ENCODE measurements around the gene POM121.
"Not testable (repeated sequence)": the region's sequence is repeated elsewhere in the genome, so short reads cannot be mapped to it uniquely, and the experiment has no call there.

The POM121 gene

GRCh38 chr7:72949686-72950085, 24.8 kb downstream of the POM121 start:
- DNase-seq (ENCODE audit: low read depth in 2 of 2) = not testable (repeated sequence)

GRCh38 chr7:72950432-72950831, 25.5 kb downstream of the POM121 start:
- not testable (repeated sequence) for DNase-seq (ENCODE audit: low read depth in 2 of 2)

- DNase-seq (ENCODE audit: low read depth in 2 of 2) = not testable (repeated sequence)
These were observed 29.1 kb downstream of the POM121 start for GRCh38 chr7:72953901-72954562.

- not testable (repeated sequence) for DNase-seq (ENCODE audit: low read depth in 2 of 2)
These were observed 29.8 kb downstream of the POM121 start for GRCh38 chr7:72954563-72955198.

- DNase-seq (ENCODE audit: low read depth in 2 of 2) = not testable (repeated sequence)
These were observed 35.1 kb downstream of the POM121 start for GRCh38 chr7:72960029-72960428.

- not testable (repeated sequence) for DNase-seq (ENCODE audit: low read depth in 2 of 2)
These were observed 35.9 kb downstream of the POM121 start for GRCh38 chr7:72960626-72961345.

- not testable (repeated sequence) for DNase-seq (ENCODE audit: low read depth in 2 of 2)
These were observed 36.4 kb downstream of the POM121 start for GRCh38 chr7:72961346-72961650.

- not testable (repeated sequence) for DNase-seq (ENCODE audit: low read depth in 2 of 2)
These were observed 38.2 kb downstream of the POM121 start for GRCh38 chr7:72963056-72963455.

GRCh38 chr7:72965186-72965975, 40.5 kb downstream of the POM121 start:
- DNase-seq (ENCODE audit: low read depth in 2 of 2) = not testable (repeated sequence)

GRCh38 chr7:72966892-72967291, 42.0 kb downstream of the POM121 start:
- DNase-seq (ENCODE audit: low read depth in 2 of 2) = not testable (repeated sequence)

GRCh38 chr7:72968980-72969516, 44.2 kb downstream of the POM121 start, which contains the start of gene TRIM74:
Gene TRIM74 (minus strand): TSS chr7:72969466. CDS start chr7:72966157, 3,309 bp downstream.
- not testable (repeated sequence) for DNase-seq (ENCODE audit: low read depth in 2 of 2)

- DNase-seq (ENCODE audit: low read depth in 2 of 2) = not testable (repeated sequence)
These were observed 44.8 kb downstream of the POM121 start for GRCh38 chr7:72969688-72970087.

GRCh38 chr7:72971505-72971904, 46.6 kb downstream of the POM121 start:
- DNase-seq (ENCODE audit: low read depth in 2 of 2) = not testable (repeated sequence)

GRCh38 chr7:72974781-72975180, 49.9 kb downstream of the POM121 start:
- DNase-seq (ENCODE audit: low read depth in 2 of 2) = not testable (repeated sequence)

- DNase-seq (ENCODE audit: low read depth in 2 of 2) = not testable (repeated sequence)
These were observed 50.9 kb downstream of the POM121 start for GRCh38 chr7:72975656-72976286.

GRCh38 chr7:72976434-72976833, 51.5 kb downstream of the POM121 start:
- not testable (repeated sequence) for DNase-seq (ENCODE audit: low read depth in 2 of 2)

- DNase-seq (ENCODE audit: low read depth in 2 of 2) = not testable (repeated sequence)
These were observed 55.5 kb downstream of the POM121 start for GRCh38 chr7:72980382-72980781.

- not testable (repeated sequence) for DNase-seq (ENCODE audit: low read depth in 2 of 2)
These were observed 57.2 kb downstream of the POM121 start for GRCh38 chr7:72982084-72982483.

- not testable (repeated sequence) for DNase-seq (ENCODE audit: low read depth in 2 of 2)
These were observed 65.4 kb downstream of the POM121 start for GRCh38 chr7:72990146-72990913.

GRCh38 chr7:72995484-72995883, 70.6 kb downstream of the POM121 start:
- DNase-seq (ENCODE audit: low read depth in 2 of 2) = not testable (repeated sequence)

Measured in stimulated activated CD8-positive, alpha-beta memory T cell treated with anti-CD3 and anti-CD28 coated beads, Interleukin-15, amount 100 ng/mL, for 4 hours (primary cell).